Measurements from ENCODE around the gene TRMT5.

DNA sequence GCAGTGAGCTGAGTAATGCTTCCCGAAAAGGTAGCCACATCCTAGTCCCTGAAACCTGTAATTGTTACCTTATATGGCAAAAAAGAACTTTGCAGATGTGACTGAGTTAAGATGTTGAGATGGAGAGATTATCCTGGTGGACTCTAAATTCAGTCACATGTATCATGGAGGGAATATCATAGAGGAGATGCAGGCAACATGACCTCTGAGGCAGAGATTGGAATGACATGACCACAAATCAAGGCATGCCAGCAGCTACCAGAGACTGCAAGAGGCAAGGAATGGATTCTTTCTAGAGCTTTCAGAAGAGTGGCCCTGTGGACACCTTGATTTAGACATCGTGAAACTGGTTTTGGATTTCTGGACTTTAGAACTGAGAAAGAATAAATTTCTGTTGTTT lies 18.7 kb upstream of the TRMT5 start:
- TF ChIP-seq, protein P1, sequence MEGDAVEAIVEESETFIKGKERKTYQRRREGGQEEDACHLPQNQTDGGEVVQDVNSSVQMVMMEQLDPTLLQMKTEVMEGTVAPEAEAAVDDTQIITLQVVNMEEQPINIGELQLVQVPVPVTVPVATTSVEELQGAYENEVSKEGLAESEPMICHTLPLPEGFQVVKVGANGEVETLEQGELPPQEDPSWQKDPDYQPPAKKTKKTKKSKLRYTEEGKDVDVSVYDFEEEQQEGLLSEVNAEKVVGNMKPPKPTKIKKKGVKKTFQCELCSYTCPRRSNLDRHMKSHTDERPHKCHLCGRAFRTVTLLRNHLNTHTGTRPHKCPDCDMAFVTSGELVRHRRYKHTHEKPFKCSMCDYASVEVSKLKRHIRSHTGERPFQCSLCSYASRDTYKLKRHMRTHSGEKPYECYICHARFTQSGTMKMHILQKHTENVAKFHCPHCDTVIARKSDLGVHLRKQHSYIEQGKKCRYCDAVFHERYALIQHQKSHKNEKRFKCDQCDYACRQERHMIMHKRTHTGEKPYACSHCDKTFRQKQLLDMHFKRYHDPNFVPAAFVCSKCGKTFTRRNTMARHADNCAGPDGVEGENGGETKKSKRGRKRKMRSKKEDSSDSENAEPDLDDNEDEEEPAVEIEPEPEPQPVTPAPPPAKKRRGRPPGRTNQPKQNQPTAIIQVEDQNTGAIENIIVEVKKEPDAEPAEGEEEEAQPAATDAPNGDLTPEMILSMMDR (IDR thresholded peaks at IDR 0.05; ENCODE audit: low read length) = no peak
- no peak for TF ChIP-seq EZH2 (optimal IDR thresholded peaks at IDR 0.05; ENCODE audit: low read depth, low read length)

All from MM.1S (cell line).